PC-9 (cell line): ENCODE measurements around the gene IL10. TPM values are rescaled to one million over a fixed set of nuclear protein-coding genes. Genes with fewer than 3 reads are reported as not detected.
"Not testable (repeated sequence)": the region's sequence is repeated elsewhere in the genome, so short reads cannot be mapped to it uniquely, and the experiment has no call there.

Source experiments
- BruUV-seq: library from RNA; stranded (reverse); fragments of 400-500 nt; replicated peaks from 2 replicates; lab custom pipeline; 2021; lab: Mats Ljungman, UMichigan
- CTCF ChIA-PET: fragments of 300-600 bp; sonication (Branson Sonifier 250); formaldehyde crosslinking; loops from one replicate; lab custom pipeline; 2022; ENCODE audit warnings: antibody characterized with exemption; lab: Charles Lee
- POLR2A ChIA-PET: fragments of 300-600 bp; sonication (Branson Sonifier 250); formaldehyde crosslinking; loops from one replicate; lab custom pipeline; 2022; ENCODE audit warnings: antibody characterized with exemption; ENCODE audit not compliant: unreplicated experiment; lab: Charles Lee
- DNase-seq, 2 experiments: peaks; one replicate each; pipeline versions ENCODE4 v3.0.0 to v3.0.0-alpha.2; 2015 to 2022; ENCODE audit warnings: mixed read lengths in 1 of 2
- H2AFZ ChIP-seq: fragments of 200-600 bp; sonication (generic); 2 replicates; pipeline ENCODE4 v1.8.1; 2017; ENCODE audit warnings: antibody characterized with exemption
- H3F3A ChIP-seq: fragments of 200-600 bp; sonication (generic); 2 replicates; pipeline ENCODE4 v1.8.1; 2017; ENCODE audit warnings: antibody characterized with exemption, mild to moderate bottlenecking, low read depth; ENCODE audit not compliant: insufficient read depth
- H3K27ac ChIP-seq: fragments of 200-600 bp; sonication (generic); 2 replicates; pipeline ENCODE4 v1.6.1; 2016; ENCODE audit warnings: mixed run types
- H3K27me3 ChIP-seq: fragments of 200-600 bp; sonication (generic); 2 replicates; pipeline ENCODE4 v1.6.1; 2016; ENCODE audit warnings: low read depth, mixed run types; ENCODE audit not compliant: insufficient read depth
- H3K36me3 ChIP-seq: fragments of 200-600 bp; sonication (generic); 2 replicates; pipeline ENCODE4 v1.6.1; 2016; ENCODE audit warnings: low read depth, mixed run types
- H3K4me1 ChIP-seq: fragments of 200-600 bp; sonication (generic); replicated peaks from 2 replicates; pipeline ENCODE4 v1.6.1; 2016; ENCODE audit warnings: mixed run types; ENCODE audit not compliant: insufficient read depth
- H3K4me2 ChIP-seq: fragments of 200-600 bp; sonication (generic); 2 replicates; pipeline ENCODE4 v1.6.1; 2017; ENCODE audit warnings: mixed run types
- H3K4me3 ChIP-seq: fragments of 200-600 bp; sonication (generic); 2 replicates; pipeline ENCODE4 v1.6.1; 2016; ENCODE audit warnings: mixed run types
- H3K79me2 ChIP-seq: fragments of 200-600 bp; sonication (generic); 2 replicates; pipeline ENCODE4 v1.6.1; 2017; ENCODE audit warnings: low read depth, mixed run types
- H3K9me2 ChIP-seq: fragments of 200-600 bp; sonication (generic); 2 replicates; pipeline ENCODE4 v1.8.1; 2017; ENCODE audit warnings: mild to moderate bottlenecking; ENCODE audit not compliant: insufficient read depth
- H3K9me3 ChIP-seq: fragments of 200-600 bp; sonication (generic); 2 replicates; pipeline ENCODE4 v1.8.1; 2016; ENCODE audit warnings: low read depth; ENCODE audit not compliant: insufficient read depth
- H4K20me1 ChIP-seq: fragments of 200-600 bp; sonication (generic); 2 replicates; pipeline ENCODE4 v1.8.1; 2017; ENCODE audit not compliant: insufficient read depth
- EZH2 ChIP-seq: fragments of 200-600 bp; sonication (generic); IDR thresholded peaks from 2 replicates; pipeline ENCODE4 v1.8.0; 2017; ENCODE audit warnings: antibody characterized with exemption, low read depth
- intact Hi-C: fragments of 100-400 bp; cut with micrococcal nuclease; formaldehyde crosslinking; loops from one replicate; pipeline ENCODE4 v1.10.0; 2022; ENCODE audit not compliant: unreplicated experiment
- total RNA-seq: library from RNA; stranded (reverse); gene quantifications from 2 replicates; pipeline ENCODE4 v1.2.3, GENCODE V29; 2021
- TF ChIP-seq, protein P1 (sequence below): fragments of 200-600 bp; sonication (generic); conservative IDR thresholded peaks from 2 replicates; pipeline ENCODE4 v1.6.1; 2017; ENCODE audit warnings: mixed run types, antibody characterized with exemption, mild to moderate bottlenecking, moderate library complexity

IL10 gene
- total RNA-seq, 1 experiment from 2014 or later = not detected

DNA sequence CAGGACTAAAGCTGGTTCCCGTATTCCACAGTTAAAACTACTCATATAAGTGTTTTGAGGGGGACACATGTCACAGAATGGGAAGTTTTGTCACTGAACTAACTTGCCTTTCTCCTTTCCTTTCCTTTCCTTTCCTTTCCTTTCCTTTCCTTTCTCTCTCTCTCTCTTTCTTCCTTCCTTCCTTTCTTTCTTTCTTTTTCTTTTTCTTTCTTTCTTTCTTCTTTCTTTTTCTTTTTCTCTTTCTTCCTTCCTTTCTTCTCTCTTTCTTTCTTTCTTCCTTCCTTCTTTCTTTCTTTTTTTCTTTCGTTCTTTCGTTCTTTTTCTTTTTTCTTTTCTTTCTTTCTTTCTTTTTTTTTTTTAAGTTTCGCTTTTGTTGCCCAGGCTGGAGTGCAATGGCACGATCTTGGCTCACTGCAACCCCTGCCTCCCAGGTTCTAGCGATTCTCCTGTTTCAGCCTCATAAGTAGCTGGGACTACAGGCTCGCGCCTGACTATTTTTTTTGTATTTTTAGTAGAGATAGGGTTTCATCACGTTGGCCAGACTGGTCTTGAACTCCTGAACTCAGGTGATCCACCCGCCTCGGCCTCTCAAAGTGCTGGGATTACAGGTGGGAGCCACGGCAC lies 9.4 kb downstream of the IL10 start:
- H3K9me2 ChIP-seq, H3K4me2 ChIP-seq, H3K79me2 ChIP-seq, CTCF ChIA-PET, H3K4me1 ChIP-seq, H3F3A ChIP-seq, BruUV-seq, intact Hi-C loops, H3K9me3 ChIP-seq, H3K4me3 ChIP-seq, H3K36me3 ChIP-seq, POLR2A ChIA-PET, DNase-seq, H3K27ac ChIP-seq, H4K20me1 ChIP-seq, H2AFZ ChIP-seq, H3K27me3 ChIP-seq: not testable (repeated sequence)

DNA sequence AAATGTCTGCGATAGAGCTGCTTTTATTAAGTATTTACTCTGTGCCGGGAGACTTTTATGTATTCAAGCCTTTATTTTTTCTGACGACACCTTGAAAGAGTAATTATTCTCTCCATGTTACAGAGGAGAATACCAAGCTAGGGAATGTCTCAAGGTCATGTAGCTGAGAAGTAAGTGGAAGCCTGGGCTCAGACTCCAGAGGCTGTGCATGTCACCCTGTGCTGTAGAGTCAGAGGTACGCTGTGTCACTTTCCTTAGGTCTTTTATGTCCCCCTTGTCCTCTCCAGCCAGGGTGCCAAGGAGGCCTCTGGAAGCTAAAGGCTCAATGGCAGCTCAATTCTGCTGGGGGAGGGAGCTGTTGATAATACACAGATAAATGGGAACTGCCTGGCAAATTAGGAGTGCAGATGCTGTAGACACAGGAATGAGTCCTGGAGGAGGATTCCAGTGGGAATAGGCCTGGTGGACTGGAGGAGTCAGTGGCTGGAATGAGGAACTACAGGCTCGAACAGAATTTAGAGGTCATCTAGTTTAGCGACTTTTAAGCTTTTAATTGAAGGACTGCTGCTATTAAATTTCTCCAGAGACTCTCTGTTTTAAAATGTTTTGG lies 11.0 kb downstream of the IL10 start:
- CTCF ChIA-PET = interaction anchor here (0.9 kb wide), 1 partner anchor 126 kb away, joined by 4 read pairs; the partner anchor contains the start of gene DYRK3
- DNase-seq = no peak
- no peaks in the 10 kb centered on the region for H3K9me2 ChIP-seq
- intact Hi-C loops = no loop called here
- peaks cover 5% of the 10 kb centered on the region; the same call in 1 of the 2 replicates for H3K27me3 ChIP-seq
- H3K4me1 ChIP-seq = no peaks in the 10 kb centered on the region
- H4K20me1 ChIP-seq = no peaks in the 10 kb centered on the region
- no peak overlapping the region for H3K27ac ChIP-seq
- H3K4me3 ChIP-seq = no peak overlapping the region
- no peaks in the 10 kb centered on the region for H3K36me3 ChIP-seq
- TF ChIP-seq, protein P1, sequence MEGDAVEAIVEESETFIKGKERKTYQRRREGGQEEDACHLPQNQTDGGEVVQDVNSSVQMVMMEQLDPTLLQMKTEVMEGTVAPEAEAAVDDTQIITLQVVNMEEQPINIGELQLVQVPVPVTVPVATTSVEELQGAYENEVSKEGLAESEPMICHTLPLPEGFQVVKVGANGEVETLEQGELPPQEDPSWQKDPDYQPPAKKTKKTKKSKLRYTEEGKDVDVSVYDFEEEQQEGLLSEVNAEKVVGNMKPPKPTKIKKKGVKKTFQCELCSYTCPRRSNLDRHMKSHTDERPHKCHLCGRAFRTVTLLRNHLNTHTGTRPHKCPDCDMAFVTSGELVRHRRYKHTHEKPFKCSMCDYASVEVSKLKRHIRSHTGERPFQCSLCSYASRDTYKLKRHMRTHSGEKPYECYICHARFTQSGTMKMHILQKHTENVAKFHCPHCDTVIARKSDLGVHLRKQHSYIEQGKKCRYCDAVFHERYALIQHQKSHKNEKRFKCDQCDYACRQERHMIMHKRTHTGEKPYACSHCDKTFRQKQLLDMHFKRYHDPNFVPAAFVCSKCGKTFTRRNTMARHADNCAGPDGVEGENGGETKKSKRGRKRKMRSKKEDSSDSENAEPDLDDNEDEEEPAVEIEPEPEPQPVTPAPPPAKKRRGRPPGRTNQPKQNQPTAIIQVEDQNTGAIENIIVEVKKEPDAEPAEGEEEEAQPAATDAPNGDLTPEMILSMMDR = 0 out of 2 replicates have a peak, but pooled peaks have one; percentile 20
- no peak for TF ChIP-seq EZH2
- POLR2A ChIA-PET = no interaction called here
- no peaks in the 10 kb centered on the region for H3K9me3 ChIP-seq
- no peak overlapping the region for H3K4me2 ChIP-seq
- BruUV-seq = no TSS peak
- no peak overlapping the region for H2AFZ ChIP-seq
- no peaks in the 10 kb centered on the region for H3K79me2 ChIP-seq
- H3F3A ChIP-seq = no peaks in the 10 kb centered on the region

DNA sequence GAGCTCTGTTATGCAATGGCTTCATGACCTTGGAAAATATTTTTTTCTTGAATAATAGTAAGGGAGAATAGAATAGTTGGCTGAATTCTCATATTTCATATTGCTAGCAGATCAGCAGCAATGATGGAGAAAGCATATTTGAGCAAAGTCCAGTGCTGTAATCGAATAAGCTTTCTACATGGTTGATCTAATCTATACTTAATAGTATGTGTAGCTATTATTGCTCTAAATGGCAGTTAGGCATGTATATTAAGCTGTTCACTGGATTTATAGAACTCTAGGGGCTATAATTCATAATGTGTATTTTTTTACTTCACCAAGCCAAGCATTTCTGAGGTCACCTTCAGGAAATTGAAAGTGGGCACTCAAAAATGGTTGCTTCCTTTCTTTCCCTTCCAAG lies 11.7 kb downstream of the IL10 start:
- no peak for TF ChIP-seq EZH2
- POLR2A ChIA-PET = no interaction called here
- Histone ChIP-seq H3K36me3 (no peaks in the 10 kb centered on the region), H3K27me3 (peaks cover 5% of the 10 kb centered on the region; the same call in 1 of the 2 replicates), H3K4me1 (no peaks in the 10 kb centered on the region), H3F3A (no peaks in the 10 kb centered on the region), H3K27ac (no peak overlapping the region), H3K79me2 (no peaks in the 10 kb centered on the region), H4K20me1 (no peaks in the 10 kb centered on the region), H3K4me3 (no peak overlapping the region), H2AFZ (no peak overlapping the region), H3K9me3 (no peaks in the 10 kb centered on the region), H3K9me2 (no peaks in the 10 kb centered on the region), H3K4me2 (no peak overlapping the region)
- CTCF ChIA-PET = interaction anchor here (0.9 kb wide), 1 partner anchor 125 kb away, joined by 4 read pairs; the partner anchor contains the start of gene DYRK3
- no TSS peak for BruUV-seq
- intact Hi-C loops = no loop called here
- no peak for DNase-seq

DNA sequence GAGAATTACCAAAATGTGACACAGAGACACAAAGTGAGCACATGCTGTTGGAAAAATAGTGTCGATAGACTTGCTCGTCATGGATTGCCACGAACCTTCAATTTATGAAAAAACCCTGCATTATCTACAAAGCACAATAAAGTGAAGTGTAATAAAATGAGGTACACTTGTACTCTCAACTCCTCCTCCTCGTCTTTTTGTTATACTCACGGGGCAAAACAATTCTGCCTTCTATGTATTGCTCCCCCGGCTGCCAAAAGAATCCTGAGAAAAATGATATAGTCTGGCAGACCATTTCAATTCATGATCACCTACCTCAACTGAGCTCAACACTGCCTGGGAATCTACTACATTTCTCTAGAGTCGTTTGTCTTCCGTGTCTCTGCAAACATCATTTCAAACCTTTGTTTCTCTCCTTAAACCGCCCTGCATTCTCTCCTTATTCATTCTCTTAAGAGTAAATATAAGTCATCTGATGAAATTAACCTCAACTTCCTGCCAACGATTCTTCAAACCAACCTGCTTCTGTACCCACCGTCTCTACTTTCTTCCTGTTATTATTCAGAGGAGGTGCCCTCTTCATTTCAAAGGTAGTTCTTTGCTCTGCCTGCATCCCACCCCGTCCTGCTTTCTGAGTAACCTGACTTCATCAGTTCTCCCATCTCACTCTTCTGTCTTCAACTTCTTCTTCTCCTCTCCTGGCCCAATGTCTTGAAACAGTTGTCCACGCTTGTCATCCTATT lies 14.6 kb downstream of the IL10 start:
- no peak for DNase-seq
- H3K4me2 ChIP-seq = no peak overlapping the region
- H3K27me3 ChIP-seq = peaks cover 5% of the 10 kb centered on the region; the same call in 1 of the 2 replicates
- intact Hi-C loops = no loop called here
- 0 out of 2 replicates have a peak, but pooled peaks cover 4% of the 10 kb centered on the region for H3K9me3 ChIP-seq
- H3K4me3 ChIP-seq = no peak overlapping the region
- POLR2A ChIA-PET = no interaction called here
- no peaks in the 10 kb centered on the region for H3F3A ChIP-seq
- BruUV-seq = no TSS peak
- no peaks in the 10 kb centered on the region for H3K4me1 ChIP-seq
- no peaks in the 10 kb centered on the region for H4K20me1 ChIP-seq
- no peak overlapping the region for H2AFZ ChIP-seq
- H3K36me3 ChIP-seq = no peaks in the 10 kb centered on the region
- TF ChIP-seq EZH2 = no peak
- TF ChIP-seq, protein P1 = no peak
- H3K27ac ChIP-seq = no peak overlapping the region
- no peaks in the 10 kb centered on the region for H3K79me2 ChIP-seq
- no peaks in the 10 kb centered on the region for H3K9me2 ChIP-seq
- CTCF ChIA-PET = no interaction called here
